ENCODE results near the gene OSBP2.

Gene OSBP2

DNA sequence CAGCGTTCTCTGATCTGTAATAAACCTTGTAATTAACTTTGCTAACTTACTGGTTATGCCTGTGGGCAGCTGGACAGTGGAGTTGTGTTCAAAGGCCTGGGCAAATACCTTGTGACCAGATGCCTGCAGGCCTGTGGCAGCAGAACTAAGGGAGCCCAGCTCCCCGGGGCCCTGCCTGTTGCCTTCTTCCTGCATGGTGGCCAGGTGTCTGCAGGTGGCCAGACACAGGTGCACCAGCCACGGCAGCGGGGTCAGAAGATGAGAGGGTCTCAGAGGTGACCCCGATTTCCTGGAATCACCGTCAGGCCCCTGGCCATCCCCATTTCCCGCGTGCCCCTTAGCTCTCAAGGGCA is 127.2 kb downstream of the OSBP2 start:
- POLR2A ChIA-PET: no interaction called here
- DNase-seq (ENCODE audit: extremely low spot score): no peak
- CTCF ChIA-PET: no interaction called here
- TF ChIP-seq SP1 (IDR thresholded peaks at IDR 0.05) (no peak), CTBP1 (IDR thresholded peaks at IDR 0.05; ENCODE audit: borderline replicate concordance) (no peak), SUZ12 (IDR thresholded peaks at IDR 0.05) (no peak)

DNA sequence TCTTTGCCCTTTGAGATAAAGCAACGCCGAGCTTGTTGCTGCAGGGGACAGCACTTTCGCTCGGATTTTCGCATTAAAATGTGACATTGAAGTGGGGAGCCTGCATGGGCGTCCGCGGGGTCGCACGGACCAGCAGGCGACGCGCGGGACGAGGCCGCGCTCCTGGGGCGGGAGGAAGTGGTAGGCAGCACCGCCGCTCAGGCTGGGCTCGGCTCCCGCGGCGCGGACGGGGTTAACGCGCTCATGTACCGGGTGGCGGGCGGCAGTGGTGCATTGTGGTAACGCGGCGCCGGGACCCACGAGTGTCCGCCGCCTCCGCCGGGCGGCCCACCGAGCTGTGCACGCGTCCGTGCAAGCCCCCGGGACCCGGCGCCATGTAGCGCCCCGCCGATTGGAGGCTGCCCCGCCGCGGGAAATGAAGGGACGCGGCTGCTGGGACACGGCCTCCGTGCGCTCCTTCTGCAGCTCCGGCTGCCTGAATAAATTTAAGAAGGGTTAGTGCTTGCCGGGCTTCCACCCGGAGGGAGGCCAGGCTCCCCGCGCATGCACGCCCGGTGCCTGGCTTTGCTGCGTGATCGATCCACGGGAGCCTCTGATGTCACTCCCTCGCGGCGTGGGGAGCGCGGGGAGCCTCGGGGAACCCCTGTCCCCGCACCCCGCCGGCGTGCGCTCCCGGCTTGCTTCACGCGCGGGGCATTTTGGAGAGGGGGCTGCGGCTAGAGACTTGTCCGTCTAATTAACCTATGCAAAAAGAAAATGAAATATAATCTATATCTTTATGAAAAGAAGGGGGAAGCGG is 127.7 kb downstream of the OSBP2 start:
- ChIA-PET POLR2A (no interaction called here), CTCF (no interaction called here)
- peak; percentile 46; the same call in 1 of the 2 replicates for TF ChIP-seq L3MBTL2 (conservative IDR thresholded peaks at IDR 0.05)
- no peak for TF ChIP-seq HDGF (IDR thresholded peaks at IDR 0.05; ENCODE audit: borderline replicate concordance)
- peak; percentile 70 for DNase-seq (ENCODE audit: extremely low spot score)

DNA sequence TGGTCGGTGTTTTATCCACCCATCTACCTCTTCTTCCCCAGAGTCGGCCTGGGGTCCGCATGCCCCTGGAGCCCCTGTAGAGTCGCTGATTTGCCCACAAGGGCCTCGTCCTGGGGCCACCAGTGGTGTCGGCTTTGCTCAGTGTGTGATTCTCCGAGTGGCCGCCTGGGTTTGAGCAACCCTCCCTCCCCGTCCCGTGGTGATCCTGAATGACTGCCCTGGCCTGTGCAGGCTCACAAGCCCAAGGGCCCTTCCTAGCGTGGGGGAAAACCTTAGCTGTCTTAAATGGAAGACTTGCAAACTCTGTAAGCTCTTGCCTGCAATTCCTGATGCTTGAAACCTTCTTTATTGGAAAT is 128.3 kb downstream of the OSBP2 start:
- DNase-seq (ENCODE audit: extremely low spot score): peak; percentile 76
- no peak for TF ChIP-seq LEF1 (IDR thresholded peaks at IDR 0.05; ENCODE audit: borderline replicate concordance)
- no peak for TF ChIP-seq L3MBTL2 (conservative IDR thresholded peaks at IDR 0.05)
- TF ChIP-seq FOXM1 (IDR thresholded peaks at IDR 0.05; ENCODE audit: borderline replicate concordance): no peak
- no peak for TF ChIP-seq SP1 (IDR thresholded peaks at IDR 0.05)
- TF ChIP-seq ZNF384 (IDR thresholded peaks at IDR 0.05): no peak
- TF ChIP-seq ARNT (IDR thresholded peaks at IDR 0.05): no peak
- TF ChIP-seq HDGF (IDR thresholded peaks at IDR 0.05; ENCODE audit: borderline replicate concordance): no peak
- no peak for TF ChIP-seq NFRKB (IDR thresholded peaks at IDR 0.05)
- no peak for TF ChIP-seq CTBP1 (IDR thresholded peaks at IDR 0.05; ENCODE audit: borderline replicate concordance)
- no peak for TF ChIP-seq TARDBP (IDR thresholded peaks at IDR 0.05)
- TF ChIP-seq BHLHE40 (IDR thresholded peaks at IDR 0.05; ENCODE audit: borderline replicate concordance): no peak
- CTCF ChIA-PET: no interaction called here
- POLR2A ChIA-PET: no interaction called here

DNA sequence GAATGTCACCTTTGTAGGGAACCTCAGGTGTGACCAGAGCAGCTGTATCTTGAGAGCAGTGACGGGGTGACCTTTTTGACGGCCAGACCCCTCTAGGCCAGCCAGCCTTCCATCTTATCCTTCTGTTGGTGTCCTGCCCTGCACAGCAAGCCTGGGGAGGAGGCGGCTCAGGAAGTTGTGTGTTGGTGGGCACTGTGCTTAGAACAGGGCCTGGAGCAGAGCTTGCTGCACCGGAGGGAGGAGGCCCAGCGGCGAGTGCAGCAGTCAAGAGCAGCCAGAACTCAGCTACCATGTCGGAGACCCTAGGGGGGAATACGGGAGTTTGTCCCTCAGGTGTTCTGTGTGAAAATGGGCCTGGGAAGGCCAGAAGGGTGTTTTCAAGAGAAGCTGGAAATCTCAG is 129.4 kb downstream of the OSBP2 start:
- TF ChIP-seq SP1 (IDR thresholded peaks at IDR 0.05) (no peak), BHLHE40 (IDR thresholded peaks at IDR 0.05; ENCODE audit: borderline replicate concordance) (no peak), SUZ12 (IDR thresholded peaks at IDR 0.05) (no peak), CTBP1 (IDR thresholded peaks at IDR 0.05; ENCODE audit: borderline replicate concordance) (no peak)
- TF ChIP-seq, protein P1, sequence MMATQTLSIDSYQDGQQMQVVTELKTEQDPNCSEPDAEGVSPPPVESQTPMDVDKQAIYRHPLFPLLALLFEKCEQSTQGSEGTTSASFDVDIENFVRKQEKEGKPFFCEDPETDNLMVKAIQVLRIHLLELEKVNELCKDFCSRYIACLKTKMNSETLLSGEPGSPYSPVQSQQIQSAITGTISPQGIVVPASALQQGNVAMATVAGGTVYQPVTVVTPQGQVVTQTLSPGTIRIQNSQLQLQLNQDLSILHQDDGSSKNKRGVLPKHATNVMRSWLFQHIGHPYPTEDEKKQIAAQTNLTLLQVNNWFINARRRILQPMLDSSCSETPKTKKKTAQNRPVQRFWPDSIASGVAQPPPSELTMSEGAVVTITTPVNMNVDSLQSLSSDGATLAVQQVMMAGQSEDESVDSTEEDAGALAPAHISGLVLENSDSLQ (IDR thresholded peaks at IDR 0.05): no peak
- ChIA-PET POLR2A (interaction anchor here (0.6 kb wide), 1 partner anchor 82 kb away, joined by 3 read pairs; no protein-coding TSS in a partner anchor), CTCF (no interaction called here)
- DNase-seq (ENCODE audit: extremely low spot score): no peak

DNA sequence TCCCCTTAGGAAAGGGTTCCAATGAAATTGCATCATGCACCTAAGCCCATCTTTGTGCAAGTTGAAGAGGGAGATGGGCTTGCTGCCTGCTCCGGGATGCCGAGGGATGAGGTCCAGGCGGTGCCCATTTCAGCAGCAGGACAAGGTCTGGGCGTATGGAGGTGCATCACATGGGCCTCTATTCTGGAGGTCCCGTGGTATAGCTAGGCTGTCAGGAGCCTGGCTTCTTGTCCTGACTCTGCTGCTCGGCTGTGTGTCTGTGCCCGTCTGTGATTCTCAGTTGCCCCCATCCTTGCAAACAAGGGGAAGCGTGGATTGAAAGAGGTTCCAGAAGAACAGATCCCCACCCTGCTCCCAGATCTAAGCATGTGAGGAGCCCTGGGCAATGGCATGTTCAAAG is 130.0 kb downstream of the OSBP2 start:
- no peak for TF ChIP-seq SP1 (IDR thresholded peaks at IDR 0.05)
- no peak for TF ChIP-seq ELF4 (IDR thresholded peaks at IDR 0.05)
- no peak for TF ChIP-seq L3MBTL2 (conservative IDR thresholded peaks at IDR 0.05)
- TF ChIP-seq FOXM1 (IDR thresholded peaks at IDR 0.05; ENCODE audit: borderline replicate concordance): no peak
- TF ChIP-seq, protein P1 (IDR thresholded peaks at IDR 0.05): no peak
- TF ChIP-seq CTBP1 (IDR thresholded peaks at IDR 0.05; ENCODE audit: borderline replicate concordance): no peak
- no peak for TF ChIP-seq NFRKB (IDR thresholded peaks at IDR 0.05)
- no peak for TF ChIP-seq FOXA1 (IDR thresholded peaks at IDR 0.05)
- no peak for TF ChIP-seq TARDBP (IDR thresholded peaks at IDR 0.05)
- no peak for TF ChIP-seq ARNT (IDR thresholded peaks at IDR 0.05)
- TF ChIP-seq FOXK2 (IDR thresholded peaks at IDR 0.05): no peak
- TF ChIP-seq ZNF384 (IDR thresholded peaks at IDR 0.05): no peak
- ChIA-PET CTCF (no interaction called here), POLR2A (no interaction called here)
- DNase-seq (ENCODE audit: extremely low spot score): no peak

DNA sequence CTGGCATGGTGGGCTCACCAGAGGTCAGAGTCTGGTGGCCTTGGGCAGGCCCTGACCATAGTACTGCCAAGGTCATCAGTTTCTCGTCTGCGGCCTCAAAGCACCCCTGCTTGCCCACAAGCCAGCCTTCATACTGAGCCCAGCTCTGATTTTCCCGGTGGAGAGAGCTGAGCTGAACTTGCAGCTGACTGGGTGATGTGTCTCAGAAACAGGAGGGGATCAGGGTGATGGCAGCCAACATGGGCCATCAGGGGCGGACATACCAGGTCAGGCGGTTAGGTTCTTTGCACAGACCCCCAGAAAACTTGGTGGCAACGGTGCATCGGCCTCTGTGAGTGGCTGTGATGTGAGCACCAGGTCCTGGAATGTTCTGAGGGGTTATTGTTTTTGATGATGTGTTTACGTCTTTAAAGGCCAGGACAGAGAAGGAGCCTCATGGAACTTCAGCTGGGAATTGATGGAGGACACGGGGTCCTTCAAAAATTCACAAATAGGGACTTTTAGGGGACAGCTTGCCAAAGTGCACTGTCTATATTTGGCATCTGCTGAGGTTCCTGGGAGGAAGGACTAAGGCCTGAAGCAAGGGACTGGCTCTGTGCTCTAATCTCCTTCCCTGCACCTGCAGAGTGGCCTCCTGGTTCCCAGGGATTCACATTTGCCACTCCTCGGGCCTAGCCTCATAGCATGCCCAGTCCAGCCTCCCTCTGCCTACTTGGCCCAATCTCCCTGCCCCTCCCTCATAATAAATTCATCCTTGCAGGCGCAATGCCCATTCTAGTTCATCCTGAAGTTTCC is 131.2 kb downstream of the OSBP2 start:
- no peak for DNase-seq (ENCODE audit: extremely low spot score)
- POLR2A ChIA-PET: no interaction called here
- CTCF ChIA-PET: interaction anchor here (0.6 kb wide), 1 partner anchor 631 kb away, joined by 4 read pairs; no protein-coding TSS in a partner anchor
- TF ChIP-seq HDGF (IDR thresholded peaks at IDR 0.05; ENCODE audit: borderline replicate concordance): no peak
- TF ChIP-seq L3MBTL2 (conservative IDR thresholded peaks at IDR 0.05): no peak
- no peak for TF ChIP-seq LEF1 (IDR thresholded peaks at IDR 0.05; ENCODE audit: borderline replicate concordance)
- TF ChIP-seq, protein P1 (IDR thresholded peaks at IDR 0.05): no peak
- TF ChIP-seq TARDBP (IDR thresholded peaks at IDR 0.05): no peak
- no peak for TF ChIP-seq CTBP1 (IDR thresholded peaks at IDR 0.05; ENCODE audit: borderline replicate concordance)
- TF ChIP-seq FOXM1 (IDR thresholded peaks at IDR 0.05; ENCODE audit: borderline replicate concordance): no peak
- TF ChIP-seq BHLHE40 (IDR thresholded peaks at IDR 0.05; ENCODE audit: borderline replicate concordance): no peak
- TF ChIP-seq ELF4 (IDR thresholded peaks at IDR 0.05): no peak
- TF ChIP-seq ARNT (IDR thresholded peaks at IDR 0.05): no peak
- TF ChIP-seq FOXA1 (IDR thresholded peaks at IDR 0.05): no peak
